Neural progenitor cell (in vitro differentiated cells): Measurements from ENCODE around the gene PRSS22.

Source experiments
- EZH2 ChIP-seq: fragments of 200-600 bp; sonication (generic); IDR thresholded peaks from 2 replicates; pipeline ENCODE4 v1.6.1; 2017; ENCODE audit warnings: antibody characterized with exemption, mild to moderate bottlenecking, moderate library complexity
- EZH2phosphoT487 ChIP-seq: fragments of 200-600 bp; sonication (generic); IDR thresholded peaks from 2 replicates; pipeline ENCODE4 v1.6.1; 2017; ENCODE audit warnings: antibody characterized with exemption
- TF ChIP-seq, protein P1 (sequence below): fragments of 200-600 bp; sonication (generic); IDR thresholded peaks from 2 replicates; pipeline ENCODE4 v1.5.1; 2017; ENCODE audit warnings: antibody characterized with exemption, mild to moderate bottlenecking

DNA sequence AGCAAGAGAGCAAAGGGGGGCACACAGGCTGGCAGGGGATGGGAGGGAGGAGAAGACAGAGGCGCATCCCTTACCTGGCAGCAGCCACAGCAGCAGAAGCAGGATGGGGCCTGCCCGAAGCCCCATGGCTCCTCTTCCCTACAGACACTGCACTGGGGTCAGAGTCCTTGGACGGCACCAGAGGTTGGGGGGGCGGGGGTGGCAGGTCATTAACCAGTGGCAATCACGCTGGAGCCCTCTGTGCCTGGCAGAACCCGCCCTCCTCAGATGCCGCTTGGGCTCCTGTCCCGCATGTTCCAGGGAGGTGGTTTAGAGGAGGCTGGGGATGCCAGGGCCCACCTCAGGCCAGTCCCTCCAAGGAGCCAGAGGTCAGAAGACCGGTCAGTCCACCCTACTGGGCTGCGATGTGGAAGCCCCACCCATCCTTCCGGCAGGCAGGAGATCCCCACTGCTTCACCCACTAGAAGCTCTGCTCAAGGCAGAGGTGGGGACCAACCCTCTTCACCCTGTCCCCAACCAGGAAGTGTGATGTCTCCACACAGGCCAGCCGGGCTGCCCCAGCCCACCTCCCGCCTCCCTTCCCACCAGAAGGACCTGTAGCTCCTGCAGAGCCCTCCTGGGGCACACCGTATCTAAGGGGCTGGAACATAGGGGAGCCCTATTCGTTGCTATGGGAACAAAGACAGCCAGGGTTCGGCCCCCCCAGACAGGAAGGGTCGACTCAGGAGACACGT, 16.2 kb downstream of the PRSS22 start:
- TF ChIP-seq, protein P1, sequence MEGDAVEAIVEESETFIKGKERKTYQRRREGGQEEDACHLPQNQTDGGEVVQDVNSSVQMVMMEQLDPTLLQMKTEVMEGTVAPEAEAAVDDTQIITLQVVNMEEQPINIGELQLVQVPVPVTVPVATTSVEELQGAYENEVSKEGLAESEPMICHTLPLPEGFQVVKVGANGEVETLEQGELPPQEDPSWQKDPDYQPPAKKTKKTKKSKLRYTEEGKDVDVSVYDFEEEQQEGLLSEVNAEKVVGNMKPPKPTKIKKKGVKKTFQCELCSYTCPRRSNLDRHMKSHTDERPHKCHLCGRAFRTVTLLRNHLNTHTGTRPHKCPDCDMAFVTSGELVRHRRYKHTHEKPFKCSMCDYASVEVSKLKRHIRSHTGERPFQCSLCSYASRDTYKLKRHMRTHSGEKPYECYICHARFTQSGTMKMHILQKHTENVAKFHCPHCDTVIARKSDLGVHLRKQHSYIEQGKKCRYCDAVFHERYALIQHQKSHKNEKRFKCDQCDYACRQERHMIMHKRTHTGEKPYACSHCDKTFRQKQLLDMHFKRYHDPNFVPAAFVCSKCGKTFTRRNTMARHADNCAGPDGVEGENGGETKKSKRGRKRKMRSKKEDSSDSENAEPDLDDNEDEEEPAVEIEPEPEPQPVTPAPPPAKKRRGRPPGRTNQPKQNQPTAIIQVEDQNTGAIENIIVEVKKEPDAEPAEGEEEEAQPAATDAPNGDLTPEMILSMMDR: no peak
- TF ChIP-seq EZH2 (no peak), EZH2phosphoT487 (no peak)
